WTC11 (cell line): ENCODE measurements around the gene GLMN.

ENCODE experiments used
- ATF6 ChIP-seq: sonication (generic); formaldehyde crosslinking; IDR thresholded peaks from 2 replicates; pipeline ENCODE4 v1.8.1; 2023; ENCODE audit warnings: mild to moderate bottlenecking, missing genetic modification reagents
- CREB1 ChIP-seq: sonication (generic); formaldehyde crosslinking; IDR thresholded peaks from 2 replicates; pipeline ENCODE4 v1.8.0; 2023; ENCODE audit warnings: mild to moderate bottlenecking, missing genetic modification reagents
- FOXP4 ChIP-seq: sonication (generic); formaldehyde crosslinking; IDR thresholded peaks from 2 replicates; pipeline ENCODE4 v1.8.0; 2022; ENCODE audit warnings: mild to moderate bottlenecking, missing genetic modification reagents
- NFYB ChIP-seq: sonication (generic); formaldehyde crosslinking; conservative IDR thresholded peaks from 2 replicates; pipeline ENCODE4 v1.8.0; 2022; ENCODE audit warnings: low read depth, missing genetic modification reagents
- NR2C2 ChIP-seq: sonication (generic); formaldehyde crosslinking; IDR thresholded peaks from 2 replicates; pipeline ENCODE4 v1.8.0; 2022; ENCODE audit warnings: mild to moderate bottlenecking, missing genetic modification reagents
- NR3C1 ChIP-seq: sonication (generic); formaldehyde crosslinking; conservative IDR thresholded peaks from 2 replicates; pipeline ENCODE4 v1.8.1; 2023; ENCODE audit warnings: low read depth, mild to moderate bottlenecking, missing genetic modification reagents
- PRRX2 ChIP-seq: fragments of 250-450 bp; sonication (Bioruptor Pico); IDR thresholded peaks from 2 replicates; pipeline ENCODE4 v1.8.0; 2021; ENCODE audit warnings: mild to moderate bottlenecking
- SP1 ChIP-seq: sonication (generic); formaldehyde crosslinking; conservative IDR thresholded peaks from 2 replicates; pipeline ENCODE4 v1.8.1; 2022; ENCODE audit warnings: missing genetic modification reagents
- ZNF121 ChIP-seq: sonication (generic); formaldehyde crosslinking; IDR thresholded peaks from 2 replicates; pipeline ENCODE4 v1.8.0; 2023; ENCODE audit warnings: missing genetic modification reagents
- ZNF263 ChIP-seq: sonication (generic); formaldehyde crosslinking; IDR thresholded peaks from 2 replicates; pipeline ENCODE4 v1.8.1; 2022; ENCODE audit warnings: low read depth, mild to moderate bottlenecking, moderate library complexity, missing genetic modification reagents
- TF ChIP-seq, protein P1 (sequence below): fragments of 200-600 bp; IDR thresholded peaks from 2 replicates; pipeline ENCODE4 v1.8.0; 2022; ENCODE audit warnings: antibody characterized with exemption
- TF ChIP-seq, protein P2 (sequence below): sonication (generic); formaldehyde crosslinking; IDR thresholded peaks from 2 replicates; pipeline ENCODE4 v1.8.1; 2022; ENCODE audit warnings: low read depth, mild to moderate bottlenecking, moderate library complexity, missing genetic modification reagents, borderline replicate concordance

DNA sequence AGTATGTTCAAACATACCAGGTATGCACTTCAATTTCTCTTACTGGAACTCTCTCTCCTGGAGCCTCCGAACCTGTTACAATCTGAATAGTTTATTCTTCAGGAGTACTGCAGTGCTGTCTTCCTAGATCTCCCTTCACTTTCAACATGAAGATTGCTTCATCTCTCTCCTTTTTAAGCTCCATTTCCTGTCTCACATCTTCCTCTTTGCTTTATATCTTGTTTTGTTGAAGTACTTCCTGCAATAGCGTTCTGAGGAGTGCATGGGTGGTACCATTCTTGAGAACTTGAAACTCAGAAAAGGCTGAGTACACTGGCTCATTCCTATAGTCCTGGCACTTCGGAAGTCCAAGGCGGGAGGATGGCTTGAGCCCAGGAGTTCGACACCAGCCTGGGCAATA is 96.8 kb downstream of the GLMN start:
- TF ChIP-seq, protein P1, sequence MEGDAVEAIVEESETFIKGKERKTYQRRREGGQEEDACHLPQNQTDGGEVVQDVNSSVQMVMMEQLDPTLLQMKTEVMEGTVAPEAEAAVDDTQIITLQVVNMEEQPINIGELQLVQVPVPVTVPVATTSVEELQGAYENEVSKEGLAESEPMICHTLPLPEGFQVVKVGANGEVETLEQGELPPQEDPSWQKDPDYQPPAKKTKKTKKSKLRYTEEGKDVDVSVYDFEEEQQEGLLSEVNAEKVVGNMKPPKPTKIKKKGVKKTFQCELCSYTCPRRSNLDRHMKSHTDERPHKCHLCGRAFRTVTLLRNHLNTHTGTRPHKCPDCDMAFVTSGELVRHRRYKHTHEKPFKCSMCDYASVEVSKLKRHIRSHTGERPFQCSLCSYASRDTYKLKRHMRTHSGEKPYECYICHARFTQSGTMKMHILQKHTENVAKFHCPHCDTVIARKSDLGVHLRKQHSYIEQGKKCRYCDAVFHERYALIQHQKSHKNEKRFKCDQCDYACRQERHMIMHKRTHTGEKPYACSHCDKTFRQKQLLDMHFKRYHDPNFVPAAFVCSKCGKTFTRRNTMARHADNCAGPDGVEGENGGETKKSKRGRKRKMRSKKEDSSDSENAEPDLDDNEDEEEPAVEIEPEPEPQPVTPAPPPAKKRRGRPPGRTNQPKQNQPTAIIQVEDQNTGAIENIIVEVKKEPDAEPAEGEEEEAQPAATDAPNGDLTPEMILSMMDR: no peak
- TF ChIP-seq SP1 (CRISPR knock-in tag) (no peak), NR2C2 (CRISPR knock-in tag) (no peak), NFYB (CRISPR knock-in tag) (no peak), ZNF263 (CRISPR knock-in tag) (no peak), CREB1 (CRISPR knock-in tag) (no peak), ZNF121 (no peak), NR3C1 (CRISPR knock-in tag) (no peak), FOXP4 (CRISPR knock-in tag) (no peak), ATF6 (CRISPR knock-in tag) (no peak), PRRX2 (CRISPR knock-in tag) (no peak)
- TF ChIP-seq, protein P2, sequence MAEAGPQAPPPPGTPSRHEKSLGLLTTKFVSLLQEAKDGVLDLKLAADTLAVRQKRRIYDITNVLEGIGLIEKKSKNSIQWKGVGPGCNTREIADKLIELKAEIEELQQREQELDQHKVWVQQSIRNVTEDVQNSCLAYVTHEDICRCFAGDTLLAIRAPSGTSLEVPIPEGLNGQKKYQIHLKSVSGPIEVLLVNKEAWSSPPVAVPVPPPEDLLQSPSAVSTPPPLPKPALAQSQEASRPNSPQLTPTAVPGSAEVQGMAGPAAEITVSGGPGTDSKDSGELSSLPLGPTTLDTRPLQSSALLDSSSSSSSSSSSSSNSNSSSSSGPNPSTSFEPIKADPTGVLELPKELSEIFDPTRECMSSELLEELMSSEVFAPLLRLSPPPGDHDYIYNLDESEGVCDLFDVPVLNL (CRISPR knock-in tag): no peak
